ENCODE data around the gene LYSMD4.

DNA sequence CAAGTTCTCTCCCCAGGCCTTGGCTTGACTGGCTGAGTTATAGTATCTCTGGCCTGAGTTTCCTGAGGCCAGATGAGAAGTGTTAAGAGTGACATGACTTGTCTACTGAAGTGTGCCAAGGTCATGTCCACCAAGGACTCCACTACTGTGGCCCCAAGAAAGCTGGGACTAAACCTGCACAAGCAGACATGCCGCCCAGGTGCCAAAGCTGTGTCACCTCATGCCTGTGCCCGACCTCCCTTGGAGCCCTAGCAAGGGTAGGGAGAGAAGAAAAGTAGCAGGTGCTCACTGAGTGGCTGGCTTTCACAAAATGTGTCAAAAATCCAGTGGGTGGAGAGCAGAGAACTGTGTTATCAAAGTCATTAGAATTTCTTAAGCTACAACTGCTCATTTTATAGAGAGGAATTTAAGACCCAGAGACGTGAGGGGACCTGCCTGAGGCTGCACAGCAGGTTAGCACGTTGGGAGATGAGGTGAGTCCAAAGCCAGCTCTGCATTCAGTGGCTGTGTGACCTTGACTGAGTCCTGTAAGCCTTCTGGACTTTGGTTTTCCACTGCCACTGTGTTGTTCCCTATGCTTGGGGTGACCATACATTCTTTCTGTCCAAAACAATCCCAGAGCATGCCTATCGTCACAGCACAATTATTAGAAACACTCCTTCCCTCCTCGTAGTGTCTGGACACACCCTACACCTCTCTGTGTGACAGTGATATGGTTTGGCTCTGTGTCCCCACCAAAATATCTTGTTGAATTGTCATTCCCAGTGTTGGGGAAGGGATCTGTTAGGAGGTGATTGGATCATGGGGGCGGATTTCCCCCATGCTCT lies 5.0 kb upstream of the LYSMD4 start:
- no peak for TF ChIP-seq POLR2A (IDR thresholded peaks at IDR 0.05; ENCODE audit: extremely low read depth, insufficient read length)
- TF ChIP-seq, protein P1, sequence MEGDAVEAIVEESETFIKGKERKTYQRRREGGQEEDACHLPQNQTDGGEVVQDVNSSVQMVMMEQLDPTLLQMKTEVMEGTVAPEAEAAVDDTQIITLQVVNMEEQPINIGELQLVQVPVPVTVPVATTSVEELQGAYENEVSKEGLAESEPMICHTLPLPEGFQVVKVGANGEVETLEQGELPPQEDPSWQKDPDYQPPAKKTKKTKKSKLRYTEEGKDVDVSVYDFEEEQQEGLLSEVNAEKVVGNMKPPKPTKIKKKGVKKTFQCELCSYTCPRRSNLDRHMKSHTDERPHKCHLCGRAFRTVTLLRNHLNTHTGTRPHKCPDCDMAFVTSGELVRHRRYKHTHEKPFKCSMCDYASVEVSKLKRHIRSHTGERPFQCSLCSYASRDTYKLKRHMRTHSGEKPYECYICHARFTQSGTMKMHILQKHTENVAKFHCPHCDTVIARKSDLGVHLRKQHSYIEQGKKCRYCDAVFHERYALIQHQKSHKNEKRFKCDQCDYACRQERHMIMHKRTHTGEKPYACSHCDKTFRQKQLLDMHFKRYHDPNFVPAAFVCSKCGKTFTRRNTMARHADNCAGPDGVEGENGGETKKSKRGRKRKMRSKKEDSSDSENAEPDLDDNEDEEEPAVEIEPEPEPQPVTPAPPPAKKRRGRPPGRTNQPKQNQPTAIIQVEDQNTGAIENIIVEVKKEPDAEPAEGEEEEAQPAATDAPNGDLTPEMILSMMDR (IDR thresholded peaks at IDR 0.05; ENCODE audit: low read depth, low read length), result no peak
